ENCODE results near the gene PLEKHM2.

Gene PLEKHM2

GRCh38 chr1:15678578-15678977, 5.5 kb upstream of the PLEKHM2 start:
- no peak overlapping the region for H2AFZ ChIP-seq
- no peak overlapping the region for H3K9ac ChIP-seq
- no peaks in the 10 kb centered on the region for H3K79me2 ChIP-seq
- no peaks in the 10 kb centered on the region for H3K36me3 ChIP-seq (ENCODE audit: control insufficient read depth, insufficient read depth, low read length)
- peaks cover 1% of the 10 kb centered on the region for H3K4me1 ChIP-seq
- no peak for TF ChIP-seq CTCF (IDR thresholded peaks at IDR 0.05)
- H3K27me3 ChIP-seq (ENCODE audit: control insufficient read depth, insufficient read depth, low read length): no peaks in the 10 kb centered on the region
- H3K4me3 ChIP-seq (ENCODE audit: low read depth, low read length): no peak overlapping the region
- H3K9me3 ChIP-seq (ENCODE audit: control insufficient read depth, low read length): no peaks in the 10 kb centered on the region
- no peak overlapping the region for H3K27ac ChIP-seq
- no peak overlapping the region for H3K4me2 ChIP-seq (ENCODE audit: low read length)

- no peak overlapping the region for H2AFZ ChIP-seq
- H3K27ac ChIP-seq: no peak overlapping the region
- H3K4me1 ChIP-seq: peaks cover 2% of the 10 kb centered on the region
Measured at GRCh38 chr1:15680131-15680530, 4.0 kb upstream of the PLEKHM2 start.

GRCh38 chr1:15680561-15681348, 3.4 kb upstream of the PLEKHM2 start:
- Histone ChIP-seq H3K9me3 (ENCODE audit: control insufficient read depth, low read length) (no peaks in the 10 kb centered on the region), H3K4me2 (ENCODE audit: low read length) (no peak overlapping the region), H3K4me1 (peaks cover 2% of the 10 kb centered on the region), H3K9ac (no peak overlapping the region), H3K79me2 (no peaks in the 10 kb centered on the region), H3K36me3 (ENCODE audit: control insufficient read depth, insufficient read depth, low read length) (no peaks in the 10 kb centered on the region), H3K27ac (no peak overlapping the region), H2AFZ (no peak overlapping the region), H3K27me3 (ENCODE audit: control insufficient read depth, insufficient read depth, low read length) (no peaks in the 10 kb centered on the region), H3K4me3 (ENCODE audit: low read depth, low read length) (no peak overlapping the region)
- no peak for TF ChIP-seq CTCF (IDR thresholded peaks at IDR 0.05)

More at GRCh38 chr1:15680131-15680530, 4.0 kb upstream of the PLEKHM2 start:
- Histone ChIP-seq H3K9ac (no peak overlapping the region), H3K4me2 (ENCODE audit: low read length) (no peak overlapping the region), H3K27me3 (ENCODE audit: control insufficient read depth, insufficient read depth, low read length) (no peaks in the 10 kb centered on the region), H3K79me2 (no peaks in the 10 kb centered on the region), H3K4me3 (ENCODE audit: low read depth, low read length) (no peak overlapping the region), H3K36me3 (ENCODE audit: control insufficient read depth, insufficient read depth, low read length) (no peaks in the 10 kb centered on the region), H3K9me3 (ENCODE audit: control insufficient read depth, low read length) (no peaks in the 10 kb centered on the region)
- no peak for TF ChIP-seq CTCF (IDR thresholded peaks at IDR 0.05)

GRCh38 chr1:15681349-15682292, 2.5 kb upstream of the PLEKHM2 start:
- no peak overlapping the region for H3K27ac ChIP-seq
- no peak overlapping the region for H2AFZ ChIP-seq
- no peak overlapping the region for H3K4me3 ChIP-seq (ENCODE audit: low read depth, low read length)
- H3K9ac ChIP-seq: no peak overlapping the region
- H3K4me1 ChIP-seq: peaks cover 2% of the 10 kb centered on the region
- H3K79me2 ChIP-seq: peaks cover 5% of the 10 kb centered on the region
- H3K4me2 ChIP-seq (ENCODE audit: low read length): no peak overlapping the region
- H3K36me3 ChIP-seq (ENCODE audit: control insufficient read depth, insufficient read depth, low read length): no peaks in the 10 kb centered on the region
- H3K27me3 ChIP-seq (ENCODE audit: control insufficient read depth, insufficient read depth, low read length): no peaks in the 10 kb centered on the region
- TF ChIP-seq CTCF (IDR thresholded peaks at IDR 0.05): no peak
- H3K9me3 ChIP-seq (ENCODE audit: control insufficient read depth, low read length): no peaks in the 10 kb centered on the region
